Esophagus squamous epithelium (tissue), 4 donors: ENCODE data around the gene NMS.

Experiments
- POLR2A ChIP-seq, 4 donors: fragments of 450-650 bp; IDR thresholded peaks; one replicate each; pipeline ENCODE4 v1.6.1; 2017; ENCODE audit warnings: antibody characterized with exemption in 4 of 4, mild to moderate bottlenecking in 4 of 4, moderate library complexity in 3 of 4
- TF ChIP-seq, protein P1 (sequence below), 6 experiments: fragments of 450-650 bp in 4 of 6; fragments of 200-600 bp in 2 of 6; sonication (generic) in 2 of 6; IDR thresholded peaks; one replicate each; pipeline ENCODE4 v1.5.1; 2016 to 2019; ENCODE audit warnings: antibody characterized with exemption in 6 of 6, mild to moderate bottlenecking in 4 of 6, moderate library complexity in 4 of 6

DNA sequence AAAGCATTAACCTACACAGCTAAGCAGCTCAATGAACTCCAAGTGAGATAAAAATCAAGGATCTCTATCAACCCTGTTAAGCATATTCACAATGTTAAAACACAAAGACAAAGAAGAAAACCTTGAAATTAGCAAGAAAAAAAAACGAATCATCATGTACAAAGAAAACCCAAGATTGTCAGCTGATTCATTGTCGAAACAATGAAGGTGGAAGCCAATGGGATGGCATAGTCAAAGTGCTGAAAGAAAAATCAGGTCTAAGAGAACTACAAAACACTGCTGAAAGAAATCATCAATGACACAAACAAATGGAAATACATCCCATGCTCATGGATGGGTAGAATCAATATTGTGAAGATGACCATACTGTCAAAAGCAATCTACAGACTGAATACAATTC, 32.5 kb downstream of the NMS start:
- TF ChIP-seq, protein P1, sequence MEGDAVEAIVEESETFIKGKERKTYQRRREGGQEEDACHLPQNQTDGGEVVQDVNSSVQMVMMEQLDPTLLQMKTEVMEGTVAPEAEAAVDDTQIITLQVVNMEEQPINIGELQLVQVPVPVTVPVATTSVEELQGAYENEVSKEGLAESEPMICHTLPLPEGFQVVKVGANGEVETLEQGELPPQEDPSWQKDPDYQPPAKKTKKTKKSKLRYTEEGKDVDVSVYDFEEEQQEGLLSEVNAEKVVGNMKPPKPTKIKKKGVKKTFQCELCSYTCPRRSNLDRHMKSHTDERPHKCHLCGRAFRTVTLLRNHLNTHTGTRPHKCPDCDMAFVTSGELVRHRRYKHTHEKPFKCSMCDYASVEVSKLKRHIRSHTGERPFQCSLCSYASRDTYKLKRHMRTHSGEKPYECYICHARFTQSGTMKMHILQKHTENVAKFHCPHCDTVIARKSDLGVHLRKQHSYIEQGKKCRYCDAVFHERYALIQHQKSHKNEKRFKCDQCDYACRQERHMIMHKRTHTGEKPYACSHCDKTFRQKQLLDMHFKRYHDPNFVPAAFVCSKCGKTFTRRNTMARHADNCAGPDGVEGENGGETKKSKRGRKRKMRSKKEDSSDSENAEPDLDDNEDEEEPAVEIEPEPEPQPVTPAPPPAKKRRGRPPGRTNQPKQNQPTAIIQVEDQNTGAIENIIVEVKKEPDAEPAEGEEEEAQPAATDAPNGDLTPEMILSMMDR (IDR thresholded peaks at IDR 0.05): no peak
- TF ChIP-seq POLR2A (IDR thresholded peaks at IDR 0.05): no peak
